Measurements from ENCODE around the gene C19orf67.

Gene C19orf67

GRCh38 chr19:14063105-14063504 lies 22.5 kb downstream of the C19orf67 start:
- Histone ChIP-seq H3K36me3 (no peaks in the 10 kb centered on the region), H3K9me3 (ENCODE audit: severe bottlenecking) (no peaks in the 10 kb centered on the region), H3K4me3 (ENCODE audit: low read depth, low read length) (no peak overlapping the region), H3K27ac (no peak overlapping the region), H3K27me3 (ENCODE audit: insufficient read depth, low read depth, severe bottlenecking) (no peaks in the 10 kb centered on the region)
- TF ChIP-seq CTCF (IDR thresholded peaks at IDR 0.05; ENCODE audit: low read depth, low read length): no peak
- no peak for DNase-seq

DNA sequence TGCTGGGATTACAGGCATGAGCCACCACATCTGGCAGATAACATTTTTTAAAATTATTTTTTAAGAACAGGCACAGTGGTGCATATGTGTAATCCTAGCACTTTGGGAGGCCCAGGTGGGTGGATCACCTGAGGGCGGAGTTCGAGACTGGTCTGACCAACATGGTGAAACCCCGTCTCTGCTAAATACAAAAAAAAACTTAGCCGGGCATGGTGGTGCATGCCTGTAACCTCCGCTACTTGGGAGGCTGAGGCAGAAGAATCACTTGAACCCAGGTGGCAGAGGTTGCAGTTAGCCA lies 23.1 kb downstream of the C19orf67 start:
- H3K27ac ChIP-seq: no peak overlapping the region
- H3K9me3 ChIP-seq (ENCODE audit: severe bottlenecking): no peaks in the 10 kb centered on the region
- no peaks in the 10 kb centered on the region for H3K36me3 ChIP-seq
- no peak for DNase-seq
- no peak overlapping the region for H3K4me3 ChIP-seq (ENCODE audit: low read depth, low read length)
- no peak for TF ChIP-seq CTCF (IDR thresholded peaks at IDR 0.05; ENCODE audit: low read depth, low read length)
- H3K27me3 ChIP-seq (ENCODE audit: insufficient read depth, low read depth, severe bottlenecking): no peaks in the 10 kb centered on the region

DNA sequence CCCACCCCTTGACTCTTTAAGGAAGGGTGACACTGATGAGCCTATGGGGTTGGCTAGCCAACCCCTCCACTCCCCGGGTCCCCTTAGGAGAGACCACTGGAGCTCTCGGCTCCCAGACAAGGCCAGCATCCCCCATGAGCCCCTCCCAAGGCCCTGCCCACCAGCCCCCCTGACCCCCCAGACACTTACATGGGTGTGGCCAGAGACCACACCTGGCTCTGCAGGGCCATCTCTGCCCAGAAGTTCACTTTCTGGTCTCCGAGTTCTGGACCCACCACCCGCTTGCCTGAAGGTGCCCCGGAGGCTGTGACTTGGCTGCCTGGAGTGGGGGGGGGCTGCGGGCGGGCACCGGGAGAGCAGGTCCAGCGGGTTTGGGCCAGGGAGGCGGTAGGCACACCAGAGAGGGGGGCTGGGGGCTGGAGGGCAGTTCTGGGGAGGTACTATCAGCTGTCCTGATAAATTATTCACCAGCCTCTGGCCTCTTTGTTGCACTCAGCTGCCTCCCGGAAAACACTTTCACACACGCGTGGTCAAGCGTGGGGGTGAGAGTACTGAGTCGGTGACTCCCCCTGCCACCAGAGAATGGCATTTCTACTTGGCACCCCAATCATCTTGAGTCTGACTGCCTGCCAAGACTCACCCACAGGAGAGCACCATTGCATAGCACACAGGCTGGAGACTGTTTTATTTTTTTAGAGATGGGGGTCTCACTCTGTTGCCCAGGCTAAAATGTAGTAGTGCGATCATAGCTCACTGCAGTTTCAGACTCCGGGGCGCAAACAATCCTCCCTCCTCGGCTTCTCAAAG lies 23.6 kb downstream of the C19orf67 start, which contains the start of gene PALM3:
Gene PALM3, minus strand, starts transcription at position 326 of the 807 bp plus-strand sequence. Its CDS starts 96 bp downstream, at position 230.
- H3K9me3 ChIP-seq (ENCODE audit: severe bottlenecking): no peaks in the 10 kb centered on the region
- no peaks in the 10 kb centered on the region for H3K27me3 ChIP-seq (ENCODE audit: insufficient read depth, low read depth, severe bottlenecking)
- TF ChIP-seq CTCF (IDR thresholded peaks at IDR 0.05; ENCODE audit: low read depth, low read length): no peak
- no peak within 1 kb of the TSS for H3K27ac ChIP-seq
- DNase-seq: no peak
- H3K36me3 ChIP-seq: no peaks in the 10 kb centered on the region
- no peak within 1 kb of the TSS for H3K4me3 ChIP-seq (ENCODE audit: low read depth, low read length)

- Histone ChIP-seq H3K36me3 (no peaks in the 10 kb centered on the region), H3K4me3 (ENCODE audit: low read depth, low read length) (no peak overlapping the region), H3K27me3 (ENCODE audit: insufficient read depth, low read depth, severe bottlenecking) (no peaks in the 10 kb centered on the region), H3K9me3 (ENCODE audit: severe bottlenecking) (no peaks in the 10 kb centered on the region), H3K27ac (no peak overlapping the region)
- no peak for DNase-seq
- TF ChIP-seq CTCF (IDR thresholded peaks at IDR 0.05; ENCODE audit: low read depth, low read length): no peak
These were observed 24.4 kb downstream of the C19orf67 start for GRCh38 chr19:14061081-14061749.

GRCh38 chr19:14059652-14060155 lies 25.9 kb downstream of the C19orf67 start:
- no peaks in the 10 kb centered on the region for H3K36me3 ChIP-seq

More at GRCh38 chr19:14059652-14060155, 25.9 kb downstream of the C19orf67 start:
- no peaks in the 10 kb centered on the region for H3K27me3 ChIP-seq (ENCODE audit: insufficient read depth, low read depth, severe bottlenecking)
- no peak for TF ChIP-seq CTCF (IDR thresholded peaks at IDR 0.05; ENCODE audit: low read depth, low read length)
- DNase-seq: no peak
- H3K27ac ChIP-seq: no peak overlapping the region
- H3K9me3 ChIP-seq (ENCODE audit: severe bottlenecking): no peaks in the 10 kb centered on the region
- H3K4me3 ChIP-seq (ENCODE audit: low read depth, low read length): no peak overlapping the region
